Central memory CD8-positive, alpha-beta T cell (primary cell): Measurements from ENCODE around the gene FMN2.

Source experiments
- ATAC-seq: fragments of 150-1000 bp; cut with Tn5 transposase; replicated peaks from 2 replicates; pipeline ENCODE4 v1.10.0; 2022; ENCODE audit warnings: mild to moderate bottlenecking, moderate FRiP score, moderate number of reproducible peaks; ENCODE audit not compliant: poor library complexity, severe bottlenecking; ENCODE audit errors: extremely low read depth
- DNase-seq, 2 donors: peaks; one replicate each; pipeline ENCODE4 v3.0.0; 2021; ENCODE audit warnings: low spot score in 2 of 2
- H3K27ac Mint-ChIP-seq: one replicate; pipeline ENCODE4 v1.8.0; 2022; ENCODE audit warnings: low read depth, mild to moderate bottlenecking, moderate library complexity, mixed read lengths
- H3K27me3 Mint-ChIP-seq: one replicate; pipeline ENCODE4 v1.8.0; 2022; ENCODE audit warnings: mixed read lengths
- H3K36me3 Mint-ChIP-seq: one replicate; pipeline ENCODE4 v1.8.0; 2022; ENCODE audit warnings: mild to moderate bottlenecking, moderate library complexity, mixed read lengths; ENCODE audit not compliant: insufficient read depth
- H3K4me1 Mint-ChIP-seq: one replicate; pipeline ENCODE4 v1.8.0; 2022; ENCODE audit warnings: mixed read lengths
- H3K4me3 Mint-ChIP-seq: one replicate; pipeline ENCODE4 v1.8.0; 2022; ENCODE audit warnings: mild to moderate bottlenecking, moderate library complexity, mixed read lengths
- H3K9me3 Mint-ChIP-seq: one replicate; pipeline ENCODE4 v1.8.0; 2022; ENCODE audit warnings: mixed read lengths

The FMN2 gene

DNA sequence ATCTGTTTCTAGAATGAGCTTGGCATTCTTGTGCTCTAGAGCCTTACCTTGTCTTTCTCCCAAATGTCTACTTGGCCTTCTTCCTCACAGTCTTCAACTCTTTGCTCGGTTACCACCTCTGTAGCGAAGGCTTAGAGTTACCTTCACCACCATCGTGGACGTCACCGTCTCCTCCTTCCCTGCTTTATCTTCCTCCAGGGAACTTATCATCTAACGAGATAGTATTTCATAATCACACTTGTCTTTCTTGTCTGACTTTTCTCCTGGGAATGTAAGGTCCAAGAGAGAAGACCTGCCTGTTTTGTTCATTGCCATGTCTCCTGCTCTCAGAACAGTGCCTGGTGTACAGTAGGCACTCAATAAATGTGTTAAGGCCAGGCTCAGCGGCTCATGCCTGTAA, 404.7 kb downstream of the FMN2 start:
- H3K27me3 Mint-ChIP-seq: no peaks in the 10 kb centered on the region
- DNase-seq (no peak), ATAC-seq (no peak)
- peaks cover 13% of the 10 kb centered on the region for H3K9me3 Mint-ChIP-seq
- H3K36me3 Mint-ChIP-seq: no peaks in the 10 kb centered on the region
- H3K4me3 Mint-ChIP-seq: no peak overlapping the region
- H3K4me1 Mint-ChIP-seq: no peaks in the 10 kb centered on the region
- no peak overlapping the region for H3K27ac Mint-ChIP-seq

- Mint-ChIP-seq H3K4me1 (no peaks in the 10 kb centered on the region), H3K36me3 (no peaks in the 10 kb centered on the region), H3K27ac (no peak overlapping the region), H3K9me3 (peaks cover 8% of the 10 kb centered on the region), H3K27me3 (no peaks in the 10 kb centered on the region), H3K4me3 (no peak overlapping the region)
- ATAC-seq: no peak
- no peak for DNase-seq
Measured at GRCh38 chr1:240496941-240497340, 405.3 kb downstream of the FMN2 start.

- H3K9me3 Mint-ChIP-seq: peaks cover 5% of the 10 kb centered on the region
- no peak overlapping the region for H3K4me3 Mint-ChIP-seq
- no peaks in the 10 kb centered on the region for H3K4me1 Mint-ChIP-seq
- ATAC-seq: no peak
- no peaks in the 10 kb centered on the region for H3K27me3 Mint-ChIP-seq
- DNase-seq: no peak
- H3K27ac Mint-ChIP-seq: no peak overlapping the region
- no peaks in the 10 kb centered on the region for H3K36me3 Mint-ChIP-seq
Measured at GRCh38 chr1:240497908-240498307, 406.2 kb downstream of the FMN2 start.

GRCh38 chr1:240498335-240498734, 406.7 kb downstream of the FMN2 start:
- no peaks in the 10 kb centered on the region for H3K36me3 Mint-ChIP-seq
- H3K4me1 Mint-ChIP-seq: no peaks in the 10 kb centered on the region
- ATAC-seq (no peak), DNase-seq (no peak)
- H3K27ac Mint-ChIP-seq: no peak overlapping the region
- no peaks in the 10 kb centered on the region for H3K27me3 Mint-ChIP-seq
- H3K4me3 Mint-ChIP-seq: no peak overlapping the region
- peaks cover 5% of the 10 kb centered on the region for H3K9me3 Mint-ChIP-seq

DNA sequence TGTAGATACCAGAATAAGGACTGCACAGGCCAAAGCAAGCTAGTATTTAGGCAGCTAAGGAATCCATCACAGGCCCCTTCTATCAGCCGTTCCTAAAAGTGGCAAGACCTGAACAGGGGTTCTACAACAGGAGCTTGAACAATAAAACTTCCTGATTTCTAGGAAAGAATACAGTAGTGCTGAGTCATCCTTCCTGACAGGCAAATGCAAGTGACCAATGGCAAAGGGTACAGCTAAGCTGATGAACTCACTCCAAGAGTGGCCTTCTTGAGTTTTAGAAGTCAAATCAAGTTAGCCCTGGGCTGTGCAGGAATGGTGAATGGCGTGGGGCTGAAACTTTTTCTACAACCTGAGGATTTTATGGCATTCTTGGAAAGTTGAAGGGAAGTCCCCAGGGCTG, 407.3 kb downstream of the FMN2 start:
- DNase-seq (no peak), ATAC-seq (no peak)
- Mint-ChIP-seq H3K27ac (no peak overlapping the region), H3K36me3 (no peaks in the 10 kb centered on the region), H3K27me3 (no peaks in the 10 kb centered on the region), H3K4me3 (no peak overlapping the region), H3K4me1 (no peaks in the 10 kb centered on the region), H3K9me3 (peaks cover 5% of the 10 kb centered on the region)

GRCh38 chr1:240500647-240501046, 409.0 kb downstream of the FMN2 start:
- H3K36me3 Mint-ChIP-seq: no peaks in the 10 kb centered on the region
- DNase-seq (no peak), ATAC-seq (no peak)
- no peaks in the 10 kb centered on the region for H3K27me3 Mint-ChIP-seq
- no peak overlapping the region for H3K27ac Mint-ChIP-seq
- H3K9me3 Mint-ChIP-seq: peaks cover 5% of the 10 kb centered on the region
- no peaks in the 10 kb centered on the region for H3K4me1 Mint-ChIP-seq
- no peak overlapping the region for H3K4me3 Mint-ChIP-seq

- DNase-seq (no peak), ATAC-seq (no peak)
- H3K4me1 Mint-ChIP-seq: no peaks in the 10 kb centered on the region
- H3K4me3 Mint-ChIP-seq: no peak overlapping the region
- H3K9me3 Mint-ChIP-seq: peaks cover 4% of the 10 kb centered on the region
- H3K27ac Mint-ChIP-seq: no peak overlapping the region
- H3K27me3 Mint-ChIP-seq: no peaks in the 10 kb centered on the region
- H3K36me3 Mint-ChIP-seq: no peaks in the 10 kb centered on the region
Measured at GRCh38 chr1:240501115-240501514, 409.4 kb downstream of the FMN2 start.

DNA sequence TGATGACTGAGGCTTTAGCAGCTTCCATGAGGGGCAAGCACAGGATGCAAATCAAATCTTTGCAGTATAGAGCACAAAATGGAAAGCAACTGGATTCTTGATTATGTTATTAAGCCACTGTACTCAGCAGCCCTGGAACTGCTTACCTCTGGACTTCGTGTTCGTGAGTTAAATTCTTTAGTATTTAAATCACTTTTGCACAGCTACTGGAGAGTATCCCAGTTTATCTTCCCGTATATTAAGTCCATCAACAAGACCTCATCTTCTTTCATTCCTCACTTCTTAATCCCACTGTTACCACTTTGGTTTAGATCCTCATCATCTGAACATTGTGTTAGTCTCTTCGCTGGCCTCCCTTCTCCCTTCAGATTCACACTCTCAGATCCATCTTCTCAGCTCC, 411.4 kb downstream of the FMN2 start:
- Mint-ChIP-seq H3K4me3 (no peak overlapping the region), H3K36me3 (no peaks in the 10 kb centered on the region), H3K9me3 (peaks cover 6% of the 10 kb centered on the region), H3K27me3 (no peaks in the 10 kb centered on the region), H3K4me1 (no peaks in the 10 kb centered on the region), H3K27ac (no peak overlapping the region)
- DNase-seq (no peak), ATAC-seq (no peak)

DNA sequence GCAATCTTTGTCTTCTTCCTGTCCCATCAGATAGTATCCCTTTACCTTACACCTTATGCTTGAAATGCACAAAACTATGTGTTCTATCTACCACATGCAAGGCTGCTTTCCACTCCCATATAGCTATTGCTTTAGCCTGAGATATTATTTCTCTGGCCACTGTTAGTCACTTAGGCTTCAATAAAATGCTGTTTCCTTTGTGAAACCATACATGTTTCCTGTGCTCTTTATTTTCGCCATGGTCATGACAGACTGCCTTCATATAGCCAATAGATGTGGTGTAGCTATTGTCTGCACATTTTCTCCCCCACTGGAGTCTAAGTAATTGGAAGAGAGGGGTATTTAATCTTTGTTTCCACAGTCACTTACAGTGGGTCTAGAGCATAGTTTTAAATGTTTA, 411.9 kb downstream of the FMN2 start:
- Mint-ChIP-seq H3K4me1 (no peaks in the 10 kb centered on the region), H3K4me3 (no peak overlapping the region), H3K9me3 (peaks cover 6% of the 10 kb centered on the region), H3K27me3 (no peaks in the 10 kb centered on the region), H3K36me3 (no peaks in the 10 kb centered on the region), H3K27ac (no peak overlapping the region)
- ATAC-seq (no peak), DNase-seq (no peak)

GRCh38 chr1:240506176-240506575, 414.5 kb downstream of the FMN2 start:
- Mint-ChIP-seq H3K4me1 (no peaks in the 10 kb centered on the region), H3K9me3 (peaks cover 15% of the 10 kb centered on the region), H3K27ac (no peak overlapping the region), H3K27me3 (no peaks in the 10 kb centered on the region), H3K4me3 (no peak overlapping the region), H3K36me3 (no peaks in the 10 kb centered on the region)
- DNase-seq (no peak), ATAC-seq (no peak)

DNA sequence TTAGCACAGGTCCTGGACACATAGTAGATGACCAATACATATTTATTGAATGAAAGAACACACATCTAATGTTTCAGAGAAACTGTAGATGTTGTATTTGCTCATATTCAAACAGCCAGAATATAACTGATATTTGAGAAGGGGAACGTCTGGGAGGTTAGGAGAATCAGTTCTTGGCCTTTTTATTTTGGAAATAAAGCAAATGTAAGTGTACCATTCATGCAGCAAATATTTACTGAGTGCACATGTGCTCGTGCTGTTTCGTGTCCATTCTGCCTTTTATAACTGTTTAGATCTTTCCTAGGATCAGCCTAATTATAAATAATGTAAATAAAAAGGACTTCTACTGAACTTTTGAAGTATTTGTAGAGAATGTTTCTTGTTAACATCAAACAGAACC, 416.5 kb downstream of the FMN2 start:
- H3K4me3 Mint-ChIP-seq: no peak overlapping the region
- H3K9me3 Mint-ChIP-seq: peaks cover 20% of the 10 kb centered on the region
- no peaks in the 10 kb centered on the region for H3K27me3 Mint-ChIP-seq
- H3K4me1 Mint-ChIP-seq: no peaks in the 10 kb centered on the region
- no peaks in the 10 kb centered on the region for H3K36me3 Mint-ChIP-seq
- ATAC-seq (no peak), DNase-seq (no peak)
- H3K27ac Mint-ChIP-seq: no peak overlapping the region

- ATAC-seq (no peak), DNase-seq (no peak)
- Mint-ChIP-seq H3K4me3 (no peak overlapping the region), H3K4me1 (no peaks in the 10 kb centered on the region), H3K36me3 (no peaks in the 10 kb centered on the region), H3K9me3 (peaks cover 21% of the 10 kb centered on the region), H3K27ac (no peak overlapping the region), H3K27me3 (no peaks in the 10 kb centered on the region)
Measured at GRCh38 chr1:240508950-240509349, 417.3 kb downstream of the FMN2 start.

DNA sequence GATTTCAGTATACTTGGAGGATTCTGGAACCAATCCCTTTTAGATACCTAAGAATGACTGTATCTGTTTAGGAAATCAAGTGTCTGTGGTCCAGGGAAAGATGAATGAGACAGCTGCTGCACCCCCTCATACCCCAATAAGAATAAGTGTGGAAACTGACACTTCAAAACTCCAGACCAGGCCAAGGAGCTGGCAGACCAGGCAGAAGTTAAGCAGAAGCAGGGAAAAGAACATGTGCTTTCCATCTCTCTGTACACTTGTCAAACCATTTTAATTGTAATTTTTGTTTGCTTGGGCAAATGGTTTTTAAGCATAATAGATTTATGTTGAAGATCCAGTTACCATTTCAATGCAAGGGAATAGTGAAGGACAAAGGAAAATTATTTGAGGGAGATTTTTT, 420.1 kb downstream of the FMN2 start:
- peaks cover 21% of the 10 kb centered on the region for H3K9me3 Mint-ChIP-seq
- no peak overlapping the region for H3K4me3 Mint-ChIP-seq
- DNase-seq (no peak), ATAC-seq (no peak)
- H3K27ac Mint-ChIP-seq: no peak overlapping the region
- H3K27me3 Mint-ChIP-seq: no peaks in the 10 kb centered on the region
- no peaks in the 10 kb centered on the region for H3K4me1 Mint-ChIP-seq
- no peaks in the 10 kb centered on the region for H3K36me3 Mint-ChIP-seq

DNA sequence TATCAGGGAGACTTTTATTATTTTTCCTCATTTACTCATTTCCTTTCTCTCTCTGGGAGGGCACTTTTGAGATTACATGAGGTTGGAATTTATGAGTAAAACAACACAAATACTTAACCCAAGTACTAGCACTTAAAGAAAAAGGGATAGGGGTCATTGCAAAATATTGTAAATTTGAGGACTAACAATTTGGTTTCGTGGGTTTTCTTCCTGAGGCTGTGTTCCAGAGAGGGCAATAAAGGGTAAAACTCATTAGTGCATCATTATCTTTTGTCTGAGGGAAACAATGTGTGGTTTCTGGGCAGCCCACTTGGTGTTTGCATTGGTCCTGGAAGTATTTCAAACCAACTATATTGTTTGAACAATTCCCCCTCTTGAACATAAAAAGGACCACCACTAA, 423.8 kb downstream of the FMN2 start:
- no peak for ATAC-seq
- no peak overlapping the region for H3K27ac Mint-ChIP-seq

More for the DNA sequence above, 423.8 kb downstream of the FMN2 start:
- Mint-ChIP-seq H3K27me3 (no peaks in the 10 kb centered on the region), H3K9me3 (peaks cover 5% of the 10 kb centered on the region), H3K4me3 (no peak overlapping the region), H3K36me3 (no peaks in the 10 kb centered on the region), H3K4me1 (no peaks in the 10 kb centered on the region)
- DNase-seq: no peak
